ENCODE measurements around the gene RBM38.

Gene RBM38

GRCh38 chr20:57457243-57458095 lies 66.3 kb downstream of the RBM38 start:
- DNase-seq: no peak

GRCh38 chr20:57458400-57459160 lies 67.4 kb downstream of the RBM38 start:
- DNase-seq: no peak

Data from stimulated activated naive CD4-positive, alpha-beta T cell (primary cell).